H1 (cell line): ENCODE measurements around the gene ACADM.

ENCODE experiments used
- TF ChIP-seq, protein P1 (sequence below), 3 experiments: IDR thresholded peaks; 1 replicate in 2 of 3; 2 replicates in 1 of 3; pipeline versions ENCODE4 v1.5.1 to v1.6.1; 2011; ENCODE audit warnings: low read length in 3 of 3, mild to moderate bottlenecking in 3 of 3, inconsistent platforms in 2 of 3, low read depth in 1 of 3, moderate library complexity in 1 of 3; ENCODE audit not compliant: insufficient read depth in 1 of 3; ENCODE audit errors: control extremely low read depth in 1 of 3
- TF ChIP-seq, protein P2 (sequence below): IDR thresholded peaks from 2 replicates; pipeline ENCODE4 v1.6.1; 2012; ENCODE audit warnings: inconsistent platforms

DNA sequence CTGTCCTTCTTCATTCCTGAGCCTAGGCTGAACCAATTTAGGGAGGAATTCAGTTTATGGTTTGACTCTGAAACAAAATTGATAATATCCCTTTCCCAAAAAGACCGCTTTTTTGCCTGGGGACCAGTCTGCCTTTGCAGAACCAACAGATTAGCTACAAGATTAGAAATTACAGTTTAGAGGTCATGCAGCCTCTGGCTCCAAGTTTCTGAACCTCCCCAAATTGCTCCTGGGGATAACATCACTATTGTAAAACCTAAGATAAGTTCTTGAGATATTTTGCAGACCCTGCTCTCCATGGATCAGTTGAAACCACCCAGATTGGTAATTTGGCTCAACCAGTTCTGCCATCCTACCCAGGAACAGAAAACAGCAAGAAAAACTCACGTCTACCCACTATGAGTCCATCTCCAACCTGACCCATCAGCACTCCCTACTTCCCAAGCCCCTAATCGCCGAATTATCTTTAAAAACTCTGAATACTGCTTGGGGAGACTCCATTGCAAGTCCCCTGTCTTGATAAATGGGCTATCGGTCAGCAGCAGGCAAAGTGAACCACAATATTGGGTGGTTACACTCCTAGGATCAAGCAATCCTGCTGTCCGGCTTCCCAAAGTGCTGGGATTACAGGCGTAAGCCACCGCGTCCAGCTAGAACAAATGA is 60.9 kb downstream of the ACADM start:
- TF ChIP-seq, protein P1, sequence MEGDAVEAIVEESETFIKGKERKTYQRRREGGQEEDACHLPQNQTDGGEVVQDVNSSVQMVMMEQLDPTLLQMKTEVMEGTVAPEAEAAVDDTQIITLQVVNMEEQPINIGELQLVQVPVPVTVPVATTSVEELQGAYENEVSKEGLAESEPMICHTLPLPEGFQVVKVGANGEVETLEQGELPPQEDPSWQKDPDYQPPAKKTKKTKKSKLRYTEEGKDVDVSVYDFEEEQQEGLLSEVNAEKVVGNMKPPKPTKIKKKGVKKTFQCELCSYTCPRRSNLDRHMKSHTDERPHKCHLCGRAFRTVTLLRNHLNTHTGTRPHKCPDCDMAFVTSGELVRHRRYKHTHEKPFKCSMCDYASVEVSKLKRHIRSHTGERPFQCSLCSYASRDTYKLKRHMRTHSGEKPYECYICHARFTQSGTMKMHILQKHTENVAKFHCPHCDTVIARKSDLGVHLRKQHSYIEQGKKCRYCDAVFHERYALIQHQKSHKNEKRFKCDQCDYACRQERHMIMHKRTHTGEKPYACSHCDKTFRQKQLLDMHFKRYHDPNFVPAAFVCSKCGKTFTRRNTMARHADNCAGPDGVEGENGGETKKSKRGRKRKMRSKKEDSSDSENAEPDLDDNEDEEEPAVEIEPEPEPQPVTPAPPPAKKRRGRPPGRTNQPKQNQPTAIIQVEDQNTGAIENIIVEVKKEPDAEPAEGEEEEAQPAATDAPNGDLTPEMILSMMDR (IDR thresholded peaks at IDR 0.05; ENCODE audit: control extremely low read depth in 1 of 3, insufficient read depth in 1 of 3, low read depth in 1 of 3, low read length in 3 of 3) = no peak
- TF ChIP-seq, protein P2, sequence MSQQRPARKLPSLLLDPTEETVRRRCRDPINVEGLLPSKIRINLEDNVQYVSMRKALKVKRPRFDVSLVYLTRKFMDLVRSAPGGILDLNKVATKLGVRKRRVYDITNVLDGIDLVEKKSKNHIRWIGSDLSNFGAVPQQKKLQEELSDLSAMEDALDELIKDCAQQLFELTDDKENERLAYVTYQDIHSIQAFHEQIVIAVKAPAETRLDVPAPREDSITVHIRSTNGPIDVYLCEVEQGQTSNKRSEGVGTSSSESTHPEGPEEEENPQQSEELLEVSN = no peak
